Astrocyte (in vitro differentiated cells and primary cell): ENCODE data around the gene UTP11. TPM values are rescaled to one million over a fixed set of nuclear protein-coding genes. Genes with fewer than 3 reads are reported as not detected.

ENCODE experiments used
- DNase-seq: peaks from one replicate; pipeline ENCODE4 v3.0.0-alpha.2; 2010; ENCODE audit warnings: low read depth
- FAIRE-seq: peaks from 2 replicates; lab custom pipeline; 2011; peaks lifted over from hg19 to GRCh38; lab: Jason Lieb, UNC
- H2AFZ ChIP-seq: 2 replicates; pipeline ENCODE4 v1.6.0; 2012; ENCODE audit warnings: low read depth, low read length, inconsistent platforms
- H3K27ac ChIP-seq: 2 replicates; pipeline ENCODE4 v1.5.1; 2011; ENCODE audit warnings: low read depth, low read length, inconsistent platforms
- H3K27me3 ChIP-seq: 2 replicates; pipeline ENCODE4 v1.6.0; 2011; ENCODE audit warnings: low read length, inconsistent platforms; ENCODE audit not compliant: insufficient read depth
- H3K36me3 ChIP-seq: 2 replicates; pipeline ENCODE4 v1.5.1; 2011; ENCODE audit warnings: low read length, inconsistent platforms; ENCODE audit not compliant: insufficient read depth
- H3K4me1 ChIP-seq: 2 replicates; pipeline ENCODE4 v1.5.1; 2011; ENCODE audit warnings: low read length, inconsistent platforms; ENCODE audit not compliant: insufficient read depth
- H3K4me2 ChIP-seq: 2 replicates; pipeline ENCODE4 v1.6.0; 2012; ENCODE audit warnings: low read length, inconsistent platforms
- H3K4me3 ChIP-seq: 2 replicates; pipeline ENCODE4 v1.5.1; 2011; ENCODE audit warnings: low read depth, mild to moderate bottlenecking, low read length, inconsistent platforms; ENCODE audit not compliant: insufficient read depth
- H3K79me2 ChIP-seq: 2 replicates; pipeline ENCODE4 v1.6.0; 2012; ENCODE audit warnings: mild to moderate bottlenecking, low read length, inconsistent platforms; ENCODE audit not compliant: insufficient read depth
- H3K9ac ChIP-seq: 2 replicates; pipeline ENCODE4 v1.6.0; 2012; ENCODE audit warnings: mild to moderate bottlenecking, low read length, inconsistent platforms
- H3K9me3 ChIP-seq: 2 replicates; pipeline ENCODE4 v1.5.1; 2012; ENCODE audit warnings: low read depth, mild to moderate bottlenecking, low read length, inconsistent platforms; ENCODE audit not compliant: insufficient read depth
- H4K20me1 ChIP-seq: 2 replicates; pipeline ENCODE4 v1.6.0; 2012; ENCODE audit warnings: low read length, inconsistent platforms; ENCODE audit not compliant: insufficient read depth
- H3K27ac Mint-ChIP-seq: one replicate; pipeline ENCODE4 v1.8.0; 2021; ENCODE audit warnings: mild to moderate bottlenecking, mixed read lengths; ENCODE audit not compliant: unreplicated experiment
- H3K27me3 Mint-ChIP-seq: one replicate; pipeline ENCODE4 v1.8.0; 2021; ENCODE audit warnings: low read depth, mixed read lengths; ENCODE audit not compliant: unreplicated experiment
- H3K36me3 Mint-ChIP-seq: one replicate; pipeline ENCODE4 v1.8.0; 2021; ENCODE audit warnings: low read depth, mixed read lengths; ENCODE audit not compliant: unreplicated experiment
- H3K4me1 Mint-ChIP-seq: one replicate; pipeline ENCODE4 v1.8.0; 2021; ENCODE audit warnings: low read depth, mixed read lengths; ENCODE audit not compliant: unreplicated experiment
- H3K4me3 Mint-ChIP-seq: one replicate; pipeline ENCODE4 v1.8.0; 2021; ENCODE audit warnings: mild to moderate bottlenecking, moderate library complexity, mixed read lengths; ENCODE audit not compliant: unreplicated experiment
- H3K9me3 Mint-ChIP-seq: one replicate; pipeline ENCODE4 v1.8.0; 2021; ENCODE audit warnings: mild to moderate bottlenecking, mixed read lengths; ENCODE audit not compliant: unreplicated experiment
- EZH2 ChIP-seq: IDR thresholded peaks from 2 replicates; pipeline ENCODE4 v1.6.1; 2012; ENCODE audit warnings: mild to moderate bottlenecking, low read length, inconsistent platforms; ENCODE audit not compliant: insufficient read depth
- total RNA-seq: library from RNA; stranded (reverse); gene quantifications from 2 replicates; pipeline ENCODE4 v1.2.1, GENCODE V29; 2021
- TF ChIP-seq, protein P1 (sequence below): IDR thresholded peaks from 2 replicates; pipeline ENCODE4 v1.5.1; 2011; ENCODE audit warnings: low read depth, mild to moderate bottlenecking, inconsistent platforms, low read length, moderate library complexity; ENCODE audit not compliant: insufficient read depth

The UTP11 gene
- total RNA-seq, 1 donor from 2014 or later, result 42.6 TPM

DNA sequence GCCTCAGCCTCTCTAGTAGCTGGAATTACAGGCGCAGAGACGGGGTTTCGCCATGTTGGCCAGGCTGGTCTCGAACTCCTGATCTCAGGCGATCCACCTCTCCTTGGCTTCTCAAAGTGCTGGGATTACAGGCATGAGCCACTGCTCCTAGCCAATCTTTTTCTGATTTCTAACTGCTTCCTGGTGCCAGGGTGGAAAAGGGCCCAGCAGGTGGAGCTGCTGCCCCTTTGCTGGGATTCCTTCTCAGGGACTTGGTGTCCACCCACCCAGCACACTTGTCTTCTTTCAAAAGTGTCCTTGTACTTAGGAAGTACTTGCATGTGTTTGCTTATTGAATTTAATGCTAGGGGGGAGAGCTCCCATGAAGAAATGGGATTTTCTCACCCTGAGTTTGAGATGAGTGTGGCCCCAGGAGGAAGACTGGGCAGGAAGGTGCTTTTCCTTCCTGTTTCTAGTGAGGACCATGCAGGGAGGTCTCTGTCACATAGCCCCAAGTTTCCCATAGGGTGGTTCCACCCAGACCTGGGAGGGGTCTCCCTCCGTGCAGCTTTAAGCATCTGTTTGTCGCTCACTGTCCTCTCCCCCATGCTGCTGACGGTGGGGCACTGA, 14.2 kb downstream of the UTP11 start:
- no peaks in the 10 kb centered on the region for H3K27me3 Mint-ChIP-seq
- H3K4me1 Mint-ChIP-seq, result peaks cover 38% of the 10 kb centered on the region
- DNase-seq (peak; percentile 37), FAIRE-seq (no peak)
- Histone ChIP-seq H3K9me3 (no peaks in the 10 kb centered on the region), H4K20me1 (peaks cover 34% of the 10 kb centered on the region), H3K27me3 (no peaks in the 10 kb centered on the region), H3K27ac (no peak overlapping the region), H3K4me3 (no peak overlapping the region), H2AFZ (no peak overlapping the region), H3K4me1 (peaks cover 26% of the 10 kb centered on the region), H3K4me2 (no peak overlapping the region), H3K9ac (no peak overlapping the region), H3K36me3 (peaks cover 40% of the 10 kb centered on the region), H3K79me2 (no peaks in the 10 kb centered on the region)
- no peaks in the 10 kb centered on the region for H3K9me3 Mint-ChIP-seq
- no peak overlapping the region for H3K4me3 Mint-ChIP-seq
- peaks cover 11% of the 10 kb centered on the region for H3K36me3 Mint-ChIP-seq
- no peak overlapping the region for H3K27ac Mint-ChIP-seq
- TF ChIP-seq, protein P1, sequence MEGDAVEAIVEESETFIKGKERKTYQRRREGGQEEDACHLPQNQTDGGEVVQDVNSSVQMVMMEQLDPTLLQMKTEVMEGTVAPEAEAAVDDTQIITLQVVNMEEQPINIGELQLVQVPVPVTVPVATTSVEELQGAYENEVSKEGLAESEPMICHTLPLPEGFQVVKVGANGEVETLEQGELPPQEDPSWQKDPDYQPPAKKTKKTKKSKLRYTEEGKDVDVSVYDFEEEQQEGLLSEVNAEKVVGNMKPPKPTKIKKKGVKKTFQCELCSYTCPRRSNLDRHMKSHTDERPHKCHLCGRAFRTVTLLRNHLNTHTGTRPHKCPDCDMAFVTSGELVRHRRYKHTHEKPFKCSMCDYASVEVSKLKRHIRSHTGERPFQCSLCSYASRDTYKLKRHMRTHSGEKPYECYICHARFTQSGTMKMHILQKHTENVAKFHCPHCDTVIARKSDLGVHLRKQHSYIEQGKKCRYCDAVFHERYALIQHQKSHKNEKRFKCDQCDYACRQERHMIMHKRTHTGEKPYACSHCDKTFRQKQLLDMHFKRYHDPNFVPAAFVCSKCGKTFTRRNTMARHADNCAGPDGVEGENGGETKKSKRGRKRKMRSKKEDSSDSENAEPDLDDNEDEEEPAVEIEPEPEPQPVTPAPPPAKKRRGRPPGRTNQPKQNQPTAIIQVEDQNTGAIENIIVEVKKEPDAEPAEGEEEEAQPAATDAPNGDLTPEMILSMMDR, result peak; percentile 79
- TF ChIP-seq EZH2, result no peak

DNA sequence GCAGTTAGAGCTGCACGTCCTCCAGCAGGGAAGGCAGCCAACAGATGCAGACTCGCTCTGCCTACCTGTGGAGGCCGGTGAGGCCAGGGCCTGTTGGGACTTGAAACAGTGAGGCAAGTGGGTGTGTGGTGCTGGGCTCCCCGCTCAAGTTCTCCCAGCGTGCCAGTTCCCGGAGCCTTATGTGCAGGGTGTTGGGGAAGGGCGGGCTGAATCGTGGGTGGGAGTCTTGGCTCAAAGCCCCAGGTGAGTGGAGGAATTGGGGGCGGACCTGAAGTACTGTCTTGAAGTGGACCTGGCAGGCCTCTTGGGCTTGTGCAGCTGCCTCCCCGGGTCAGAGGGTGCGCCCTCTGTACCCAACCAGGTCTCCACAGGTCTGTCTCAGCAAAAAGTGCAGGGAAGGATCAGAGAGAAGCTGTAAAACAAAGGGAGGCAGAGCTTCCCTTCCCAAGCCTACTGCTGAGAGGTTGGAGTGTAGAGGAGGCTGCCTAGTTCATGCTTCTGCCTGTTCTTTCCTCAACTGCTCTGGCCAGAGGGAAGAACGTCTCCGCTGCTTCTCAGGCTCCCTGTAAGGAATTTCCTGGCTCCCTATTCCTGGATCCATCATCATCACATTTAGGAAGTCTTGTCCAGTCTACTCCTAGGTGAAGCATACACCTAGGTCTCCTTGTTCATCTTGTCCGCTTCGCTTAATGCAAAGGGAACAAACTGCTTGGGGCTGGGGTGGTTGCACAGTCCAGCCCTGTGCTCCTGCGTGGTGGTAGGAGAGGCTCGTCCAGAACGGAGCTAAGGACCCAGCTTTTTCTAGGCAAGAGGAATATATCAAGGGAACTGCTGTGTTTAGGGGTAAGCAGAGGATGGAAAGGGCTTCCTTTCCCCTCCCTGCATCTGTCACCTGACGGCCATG, 14.9 kb downstream of the UTP11 start:
- Mint-ChIP-seq H3K4me1 (peaks cover 39% of the 10 kb centered on the region), H3K4me3 (no peak overlapping the region), H3K27me3 (no peaks in the 10 kb centered on the region), H3K9me3 (no peaks in the 10 kb centered on the region), H3K36me3 (peaks cover 8% of the 10 kb centered on the region), H3K27ac (peak overlapping the region; percentile 66)
- H2AFZ ChIP-seq, result no peak overlapping the region
- H3K27ac ChIP-seq, result no peak overlapping the region
- DNase-seq (no peak), FAIRE-seq (no peak)
- H3K27me3 ChIP-seq, result no peaks in the 10 kb centered on the region
- H3K9ac ChIP-seq, result no peak overlapping the region
- no peaks in the 10 kb centered on the region for H3K79me2 ChIP-seq
- H3K4me2 ChIP-seq, result no peak overlapping the region
- peaks cover 27% of the 10 kb centered on the region for H4K20me1 ChIP-seq
- H3K4me1 ChIP-seq, result peaks cover 26% of the 10 kb centered on the region
- H3K36me3 ChIP-seq, result peaks cover 32% of the 10 kb centered on the region
- H3K9me3 ChIP-seq, result no peaks in the 10 kb centered on the region
- no peak overlapping the region for H3K4me3 ChIP-seq
- TF ChIP-seq EZH2, result no peak
- TF ChIP-seq, protein P1, result no peak
